Spleen (tissue), 11 donors: ENCODE results near the gene NECAB2. TPM values are rescaled to one million over a fixed set of nuclear protein-coding genes. Genes with fewer than 3 reads are reported as not detected.
A peak's percentile ranks its signal among the peaks of the same experiment; 100 is the strongest.

ENCODE experiments used
- DNase-seq: peaks from one replicate; pipeline ENCODE4 v3.0.0-alpha.2; 2020
- H3K27ac ChIP-seq, 8 donors: fragments of 200-600 bp; sonication (generic) in 7 of 8; 1 replicate in 4 of 8; 2 replicates in 4 of 8; pipeline versions ENCODE4 v1.5.0 to v1.8.0; 2016 to 2021; ENCODE audit warnings: inconsistent platforms in 4 of 8, mild to moderate bottlenecking in 4 of 8, moderate library complexity in 1 of 8
- H3K27me3 ChIP-seq, 7 donors: fragments of 200-600 bp; sonication (generic) in 6 of 7; replicated peaks in 1 of 7; 1 replicate in 4 of 7; 2 replicates in 3 of 7; pipeline versions ENCODE4 v1.5.0 to v1.8.0; 2016 to 2021; ENCODE audit warnings: inconsistent platforms in 3 of 7, mild to moderate bottlenecking in 1 of 7
- H3K36me3 ChIP-seq, 6 donors: fragments of 200-600 bp; sonication (generic) in 5 of 6; 1 replicate in 4 of 6; 2 replicates in 2 of 6; pipeline versions ENCODE4 v1.5.0 to v1.8.0; 2016 to 2021; ENCODE audit warnings: inconsistent platforms in 2 of 6
- H3K4me1 ChIP-seq, 6 donors: fragments of 200-600 bp; sonication (generic) in 5 of 6; 1 replicate in 3 of 6; 2 replicates in 3 of 6; pipeline versions ENCODE4 v1.5.0 to v1.8.0; 2016 to 2021; ENCODE audit warnings: inconsistent platforms in 3 of 6
- H3K4me3 ChIP-seq, 8 donors: fragments of 200-600 bp; sonication (generic) in 7 of 8; 1 replicate in 4 of 8; 2 replicates in 4 of 8; pipeline versions ENCODE4 v1.5.0 to v1.8.0; 2016 to 2021; ENCODE audit warnings: inconsistent platforms in 4 of 8, mild to moderate bottlenecking in 4 of 8, moderate library complexity in 2 of 8
- H3K9me3 ChIP-seq, 8 donors: fragments of 200-600 bp; sonication (generic) in 7 of 8; 1 replicate in 4 of 8; 2 replicates in 4 of 8; pipeline versions ENCODE4 v1.5.0 to v1.8.0; 2016 to 2021; ENCODE audit warnings: inconsistent platforms in 4 of 8
- CTCF ChIP-seq, 11 experiments: fragments of 200-600 bp in 7 of 11; fragments of 450-650 bp in 4 of 11; sonication (generic) in 4 of 11; IDR thresholded peaks in 8 of 11; conservative IDR thresholded peaks in 3 of 11; 1 replicate in 7 of 11; 2 replicates in 4 of 11; pipeline versions ENCODE4 v1.4.0 to v1.8.0; 2016 to 2021; ENCODE audit warnings: antibody characterized with exemption in 11 of 11, inconsistent platforms in 4 of 11, mild to moderate bottlenecking in 1 of 11
- POLR2A ChIP-seq, 3 donors: fragments of 450-650 bp; IDR thresholded peaks; one replicate each; pipeline ENCODE4 v1.5.1; 2017; ENCODE audit warnings: antibody characterized with exemption in 3 of 3, mild to moderate bottlenecking in 1 of 3
- POLR2AphosphoS5 ChIP-seq, 3 donors: sonication (generic); formaldehyde crosslinking; IDR thresholded peaks; one replicate each; pipeline ENCODE4 v1.5.1; 2017; ENCODE audit warnings: antibody characterized with exemption in 3 of 3
- WGBS, 5 donors: extraction: QIAGEN DNeasy Blood & Tissue Kit in 3 of 5; methylation state at CpG; one replicate each; pipeline versions ENCODE4 v1.1.5 to v1.1.7; 2013 to 2018; 5-methylcytosine and 5-hydroxymethylcytosine counted together
- intact Hi-C: fragments of 100-400 bp; cut with DNase I; formaldehyde crosslinking; loops from one replicate; pipeline ENCODE4 v1.15.0; 2023; ENCODE audit warnings: low total_unique reads
- polyA plus RNA-seq, 3 donors: library from polyadenylated mRNA; stranded (reverse); fragments of 200-250 nt; gene quantifications; one replicate each; pipeline ENCODE4 v1.2.1, GENCODE V29; 2013
- total RNA-seq, 7 donors: library from RNA; depleted of rRNA in 3 of 7; stranded (reverse); fragments of >200 nt in 3 of 7; fragmentation: NEBNext Ultra II Directional in 4 of 7; extraction: Animal tissue kit (Norgen Biotek cat#: 25700) in 4 of 7; gene quantifications; one replicate each; pipeline versions ENCODE4 v1.1.0 to v1.2.1, GENCODE V29; 2016 to 2021
- donor health status: healthy with polysubstance abuse.
- donor health status: DM: no; HTN: no; CAD: no; lungs with moderate emphysema.
- donor health status: DM: no; HTN: no; CAD: no.
- donor health status: Bipolar disorder and iron deficiency.
- donor health status: healthy.
- donor health status: DM: no; HTN: no; CAD: no.
- donor health status: DM: yes; HTN: yes; CAD: no.

Gene NECAB2
- total and polyA plus RNA-seq, 10 donors = 0.16 to 3.1 (median 1.2) TPM; not detected in 4

GRCh38 chr16:83958846-83959565, 9.0 kb upstream of the NECAB2 start:
- no peak overlapping the region for H3K27ac ChIP-seq
- intact Hi-C loops = loop anchor here (10.0 kb wide), 2 partner anchors 106 to 216 kb away; no protein-coding TSS in a partner anchor

GRCh38 chr16:83959656-83960434, 8.2 kb upstream of the NECAB2 start:
- no peak overlapping the region for H3K4me3 ChIP-seq
- 62 to 79% (median 69%) methylated on average over 12 of the region's 12 CpGs for WGBS, 5 donors
- TF ChIP-seq POLR2AphosphoS5 (IDR thresholded peaks at IDR 0.05) = no peak
- TF ChIP-seq POLR2A (IDR thresholded peaks at IDR 0.05) = no peak
- no peak for TF ChIP-seq CTCF (IDR thresholded peaks at IDR 0.05 in 8 of 11, conservative IDR thresholded peaks at IDR 0.05 in 3 of 11)
- H3K27ac ChIP-seq = no peak overlapping the region
- intact Hi-C loops = loop anchor here (10.0 kb wide), 2 partner anchors 105 to 215 kb away; no protein-coding TSS in a partner anchor
- H3K27me3 ChIP-seq = peaks cover 0 to 18% (median 0%) of the 10 kb centered on the region in 7 donors
- peaks cover 0 to 75% (median 16%) of the 10 kb centered on the region in 6 donors for H3K36me3 ChIP-seq
- H3K4me1 ChIP-seq = peaks cover 0 to 31% (median 14%) of the 10 kb centered on the region in 6 donors
- no peaks in the 10 kb centered on the region for H3K9me3 ChIP-seq
- peak; percentile 57 for DNase-seq

More at GRCh38 chr16:83958846-83959565, 9.0 kb upstream of the NECAB2 start:
- Histone ChIP-seq H3K27me3 (peaks cover 0 to 26% (median 0%) of the 10 kb centered on the region in 7 donors), H3K4me3 (no peak overlapping the region), H3K4me1 (peaks cover 0 to 39% (median 22%) of the 10 kb centered on the region in 6 donors), H3K36me3 (peaks cover 0 to 67% (median 16%) of the 10 kb centered on the region in 6 donors), H3K9me3 (no peaks in the 10 kb centered on the region)
- TF ChIP-seq CTCF (IDR thresholded peaks at IDR 0.05 in 8 of 11, conservative IDR thresholded peaks at IDR 0.05 in 3 of 11) (no peak), POLR2A (IDR thresholded peaks at IDR 0.05) (no peak), POLR2AphosphoS5 (IDR thresholded peaks at IDR 0.05) (no peak)
- DNase-seq = peak; percentile 61
- 85 to 90% (median 87%) methylated on average over 21 of the region's 21 CpGs for WGBS, 5 donors

- no peak overlapping the region for H3K4me3 ChIP-seq
- H3K27ac ChIP-seq = no peak overlapping the region
- DNase-seq = no peak
- H3K36me3 ChIP-seq = peaks cover 0 to 84% (median 23%) of the 10 kb centered on the region in 6 donors
- 84 to 90% (median 86%) methylated on average over 24 to 29 of the region's 29 CpGs for WGBS, 5 donors
- peaks cover 0 to 9% (median 0%) of the 10 kb centered on the region in 7 donors for H3K27me3 ChIP-seq
- H3K9me3 ChIP-seq = no peaks in the 10 kb centered on the region
- intact Hi-C loops = no loop called here
- TF ChIP-seq CTCF (IDR thresholded peaks at IDR 0.05 in 8 of 11, conservative IDR thresholded peaks at IDR 0.05 in 3 of 11) = no peak
- TF ChIP-seq POLR2A (IDR thresholded peaks at IDR 0.05) = no peak
- TF ChIP-seq POLR2AphosphoS5 (IDR thresholded peaks at IDR 0.05) = no peak
- peaks cover 0 to 22% (median 11%) of the 10 kb centered on the region in 6 donors for H3K4me1 ChIP-seq
These were observed 7.4 kb upstream of the NECAB2 start for GRCh38 chr16:83960521-83961249.
